ENCODE results near the gene NPAS3.
A peak's percentile ranks its signal among the peaks of the same experiment; 100 is the strongest.

Gene NPAS3

DNA sequence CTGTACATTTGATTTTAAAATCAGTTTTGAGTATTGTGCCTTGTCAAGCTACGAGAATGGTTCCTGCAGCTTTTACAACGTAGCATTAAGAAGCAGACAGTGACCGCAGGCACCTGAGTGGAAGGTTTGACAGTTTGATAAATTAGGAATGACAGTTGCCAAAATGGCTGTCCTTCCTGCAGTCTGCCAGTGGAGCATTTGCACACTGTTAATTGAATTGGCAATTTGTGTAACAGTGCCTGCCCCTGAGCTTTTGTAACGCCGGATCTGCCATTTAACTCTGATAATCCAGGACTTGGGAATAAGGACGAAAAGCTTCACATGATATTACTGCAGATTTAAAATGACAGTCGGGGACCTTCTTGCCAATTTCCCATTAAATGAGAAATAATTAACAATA, 385.3 kb downstream of the NPAS3 start:
- TF ChIP-seq, protein P1, sequence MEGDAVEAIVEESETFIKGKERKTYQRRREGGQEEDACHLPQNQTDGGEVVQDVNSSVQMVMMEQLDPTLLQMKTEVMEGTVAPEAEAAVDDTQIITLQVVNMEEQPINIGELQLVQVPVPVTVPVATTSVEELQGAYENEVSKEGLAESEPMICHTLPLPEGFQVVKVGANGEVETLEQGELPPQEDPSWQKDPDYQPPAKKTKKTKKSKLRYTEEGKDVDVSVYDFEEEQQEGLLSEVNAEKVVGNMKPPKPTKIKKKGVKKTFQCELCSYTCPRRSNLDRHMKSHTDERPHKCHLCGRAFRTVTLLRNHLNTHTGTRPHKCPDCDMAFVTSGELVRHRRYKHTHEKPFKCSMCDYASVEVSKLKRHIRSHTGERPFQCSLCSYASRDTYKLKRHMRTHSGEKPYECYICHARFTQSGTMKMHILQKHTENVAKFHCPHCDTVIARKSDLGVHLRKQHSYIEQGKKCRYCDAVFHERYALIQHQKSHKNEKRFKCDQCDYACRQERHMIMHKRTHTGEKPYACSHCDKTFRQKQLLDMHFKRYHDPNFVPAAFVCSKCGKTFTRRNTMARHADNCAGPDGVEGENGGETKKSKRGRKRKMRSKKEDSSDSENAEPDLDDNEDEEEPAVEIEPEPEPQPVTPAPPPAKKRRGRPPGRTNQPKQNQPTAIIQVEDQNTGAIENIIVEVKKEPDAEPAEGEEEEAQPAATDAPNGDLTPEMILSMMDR (IDR thresholded peaks at IDR 0.05; ENCODE audit: low read depth, low read length, missing control alignments) = no peak
- no peak for DNase-seq (ENCODE audit: low read depth)
- in situ Hi-C loops (cut with HindIII; ENCODE audit: low sequenced_read_pairs) = no loop called here
- no peak overlapping the region for H3K4me3 ChIP-seq (ENCODE audit: low read depth, low read length)

DNA sequence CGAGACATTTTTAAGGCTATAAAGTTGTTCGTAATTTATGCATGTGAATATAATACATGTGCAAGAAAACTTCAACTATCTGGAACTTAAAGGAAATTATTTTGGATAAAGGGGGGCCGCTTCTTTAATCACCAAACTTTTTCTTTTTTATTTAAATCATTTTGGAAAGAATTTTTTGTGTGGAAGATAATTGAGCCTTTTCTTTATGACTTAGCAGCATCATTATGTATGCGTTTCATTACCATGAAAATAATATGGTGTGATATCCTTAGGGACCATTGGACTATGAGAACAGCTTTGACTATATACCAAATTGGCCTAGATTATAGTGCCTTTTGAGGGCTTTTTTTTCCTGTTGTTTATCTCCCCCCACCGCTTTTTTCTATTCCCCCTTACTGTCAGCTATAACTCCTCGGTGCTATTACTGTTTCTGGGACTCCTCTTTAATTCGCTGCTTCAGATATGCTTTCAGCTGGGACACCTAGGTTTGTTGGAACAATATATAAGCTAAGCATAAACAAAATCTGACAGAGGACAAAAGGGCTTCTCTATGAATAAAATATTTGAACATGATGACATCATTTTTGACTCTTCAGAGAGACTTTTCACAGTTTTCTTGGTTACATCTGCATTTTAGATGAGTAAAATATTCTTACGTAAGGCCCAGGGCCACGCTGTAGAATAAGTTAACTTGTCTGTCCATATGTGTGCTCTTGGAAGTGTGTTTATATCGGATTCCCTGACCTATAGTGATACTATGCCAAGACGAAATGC, 392.7 kb downstream of the NPAS3 start:
- in situ Hi-C loops (cut with HindIII; ENCODE audit: low sequenced_read_pairs) = no loop called here
- TF ChIP-seq, protein P1 (IDR thresholded peaks at IDR 0.05; ENCODE audit: low read depth, low read length, missing control alignments) = no peak
- DNase-seq (ENCODE audit: low read depth) = no peak
- H3K4me3 ChIP-seq (ENCODE audit: low read depth, low read length) = no peak overlapping the region

DNA sequence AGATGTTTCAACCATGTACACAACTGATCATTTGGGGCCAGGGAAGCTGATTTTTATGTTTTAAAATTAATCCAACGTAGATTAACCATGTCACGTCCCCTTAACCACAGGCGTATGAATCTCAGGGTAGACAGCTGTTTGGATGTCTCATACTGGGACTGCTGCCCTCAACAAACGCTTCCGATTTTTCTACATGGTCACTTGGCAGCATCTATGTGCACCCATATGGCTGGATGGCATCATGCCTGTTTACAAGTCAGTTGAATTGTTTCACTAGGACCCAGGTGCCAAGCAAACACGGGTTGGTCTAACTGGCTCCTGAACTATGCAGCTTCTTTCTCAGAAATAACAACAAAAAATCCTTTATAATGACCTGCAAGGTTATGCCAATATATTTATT, 393.8 kb downstream of the NPAS3 start:
- TF ChIP-seq, protein P1 (IDR thresholded peaks at IDR 0.05; ENCODE audit: low read depth, low read length, missing control alignments) = no peak
- in situ Hi-C loops (cut with HindIII; ENCODE audit: low sequenced_read_pairs) = no loop called here
- H3K4me3 ChIP-seq (ENCODE audit: low read depth, low read length) = no peak overlapping the region
- DNase-seq (ENCODE audit: low read depth) = no peak

DNA sequence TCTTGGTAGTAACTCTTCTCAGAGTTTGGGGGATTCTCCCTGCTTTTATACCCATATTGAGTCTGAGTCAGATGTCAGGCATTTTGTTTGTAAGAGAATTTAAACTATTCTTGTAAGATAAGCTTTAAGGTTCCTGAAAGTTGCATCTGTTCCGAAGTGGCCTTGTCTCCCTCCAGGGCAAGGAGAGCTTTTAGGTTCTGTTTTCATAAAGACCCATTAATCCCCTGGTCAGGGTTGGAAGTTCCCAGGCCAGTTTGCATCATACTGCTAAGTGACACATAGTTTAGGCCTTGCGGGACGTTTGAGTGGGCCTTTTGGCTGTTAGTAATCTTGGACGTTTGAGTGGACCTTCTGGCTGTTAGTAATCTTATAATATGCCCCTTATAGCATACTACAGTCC, 396.7 kb downstream of the NPAS3 start:
- in situ Hi-C loops (cut with HindIII; ENCODE audit: low sequenced_read_pairs) = no loop called here
- TF ChIP-seq, protein P1 (IDR thresholded peaks at IDR 0.05; ENCODE audit: low read depth, low read length, missing control alignments) = no peak
- no peak for DNase-seq (ENCODE audit: low read depth)
- H3K4me3 ChIP-seq (ENCODE audit: low read depth, low read length) = no peak overlapping the region

DNA sequence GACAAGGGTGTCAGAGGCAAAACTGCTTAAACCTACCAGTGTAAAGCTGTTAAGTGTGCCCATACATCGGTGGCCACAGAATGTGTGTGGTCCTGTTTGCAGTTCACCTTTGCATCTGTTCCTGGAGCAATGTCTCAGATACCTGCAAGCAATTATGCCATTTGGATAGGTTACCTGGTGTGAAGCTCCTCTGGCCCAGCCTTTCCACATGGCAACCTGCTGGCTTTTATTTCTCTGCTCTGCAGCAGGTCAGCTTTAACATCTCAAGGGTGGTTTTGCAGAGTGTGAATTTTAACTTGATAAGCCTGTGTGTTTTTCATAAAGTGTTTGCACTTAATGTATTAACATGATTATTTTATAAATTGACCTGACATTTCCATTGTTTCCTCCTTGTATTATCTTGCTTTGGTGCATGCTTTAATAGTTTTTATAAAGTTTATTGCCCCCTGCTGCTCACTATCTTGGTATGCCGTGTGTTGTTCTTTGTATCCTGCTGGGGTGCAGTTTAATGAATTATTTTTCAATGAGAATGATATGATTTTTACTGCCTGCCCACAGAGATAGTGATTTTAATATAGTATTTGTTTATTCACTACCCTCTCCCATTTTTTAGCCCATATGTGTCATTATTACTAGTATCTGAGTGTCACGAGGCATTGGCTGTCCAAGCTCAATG, 403.8 kb downstream of the NPAS3 start:
- no peak overlapping the region for H3K4me3 ChIP-seq (ENCODE audit: low read depth, low read length)
- TF ChIP-seq, protein P1 (IDR thresholded peaks at IDR 0.05; ENCODE audit: low read depth, low read length, missing control alignments) = no peak
- in situ Hi-C loops (cut with HindIII; ENCODE audit: low sequenced_read_pairs) = no loop called here
- DNase-seq (ENCODE audit: low read depth) = no peak

DNA sequence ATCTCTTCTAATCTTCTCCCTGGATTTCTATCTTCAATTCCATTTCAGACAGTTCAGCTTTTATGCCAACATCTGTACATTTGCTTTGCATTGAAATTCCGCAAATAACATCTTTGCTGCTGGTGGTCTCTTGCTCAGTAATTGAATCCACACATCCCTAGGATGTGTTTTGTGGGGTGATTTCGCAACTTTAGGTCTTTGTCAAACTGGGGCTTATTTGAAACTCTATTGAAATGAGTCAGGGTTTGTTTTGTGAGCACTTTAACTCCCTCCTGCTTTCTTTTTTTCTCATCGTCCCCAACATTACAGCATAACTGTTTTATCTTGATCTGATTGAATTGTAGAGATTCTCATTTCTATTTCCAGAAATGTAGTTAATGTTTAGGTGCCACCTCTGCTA, 404.3 kb downstream of the NPAS3 start:
- in situ Hi-C loops (cut with HindIII; ENCODE audit: low sequenced_read_pairs) = no loop called here
- peak; percentile 29 for DNase-seq (ENCODE audit: low read depth)
- H3K4me3 ChIP-seq (ENCODE audit: low read depth, low read length) = no peak overlapping the region
- TF ChIP-seq, protein P1 (IDR thresholded peaks at IDR 0.05; ENCODE audit: low read depth, low read length, missing control alignments) = no peak

All from astrocyte of the cerebellum (primary cell).